GM20431 (cell line): ENCODE results near the gene SLC1A2.

Source experiments
- in situ Hi-C: fragments of 300-500 bp; cut with MseI, MboI; formaldehyde crosslinking; loops from one replicate; pipeline ENCODE4 v1.15.0; 2020; ENCODE audit warnings: low sequenced_read_pairs; ENCODE audit not compliant: unreplicated experiment

SLC1A2 gene

DNA sequence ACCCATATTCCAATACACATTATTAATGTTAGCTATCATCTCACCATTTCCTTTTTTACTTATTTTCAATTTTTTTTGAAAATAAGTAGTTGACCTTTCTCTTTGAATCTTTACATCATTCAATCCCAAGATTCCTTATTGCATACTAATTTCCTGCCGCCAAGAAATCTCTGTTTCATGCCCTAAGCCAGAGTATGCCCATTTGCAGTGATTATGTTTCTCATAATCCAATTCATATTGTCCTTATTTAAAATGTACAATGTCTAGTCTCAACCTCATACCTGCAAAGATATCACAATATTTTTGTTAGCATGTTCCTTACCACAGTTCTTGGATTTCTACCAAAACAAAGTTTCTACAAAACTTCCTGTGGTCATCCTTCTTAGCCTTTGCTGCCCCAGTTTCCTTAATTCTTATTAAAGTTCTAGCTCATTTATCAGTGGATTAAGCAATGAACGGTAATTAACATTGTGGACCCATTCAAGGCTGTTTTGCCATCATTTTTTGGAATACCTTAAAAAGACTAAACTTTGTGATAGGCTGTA lies 205.1 kb downstream of the SLC1A2 start:
- in situ Hi-C loops = no loop called here

DNA sequence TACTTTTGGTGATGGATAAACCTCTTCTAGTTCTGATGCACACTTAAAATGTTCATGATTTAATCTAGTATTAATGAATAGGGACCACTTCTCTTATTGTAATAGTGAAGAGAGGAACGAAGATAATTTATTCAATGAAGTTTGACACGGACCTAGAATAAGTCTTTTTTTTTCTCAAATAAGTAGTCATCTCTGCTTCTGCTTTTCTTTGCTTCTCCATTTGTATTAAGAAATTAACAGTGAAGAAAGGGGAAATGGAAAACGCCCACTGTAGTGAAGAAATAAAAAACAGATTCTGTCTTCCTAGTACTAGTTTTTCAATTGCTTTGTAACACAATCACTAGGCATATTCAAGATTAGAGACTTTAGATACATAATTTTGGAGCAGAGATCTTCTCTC lies 207.4 kb downstream of the SLC1A2 start:
- in situ Hi-C loops = no loop called here

DNA sequence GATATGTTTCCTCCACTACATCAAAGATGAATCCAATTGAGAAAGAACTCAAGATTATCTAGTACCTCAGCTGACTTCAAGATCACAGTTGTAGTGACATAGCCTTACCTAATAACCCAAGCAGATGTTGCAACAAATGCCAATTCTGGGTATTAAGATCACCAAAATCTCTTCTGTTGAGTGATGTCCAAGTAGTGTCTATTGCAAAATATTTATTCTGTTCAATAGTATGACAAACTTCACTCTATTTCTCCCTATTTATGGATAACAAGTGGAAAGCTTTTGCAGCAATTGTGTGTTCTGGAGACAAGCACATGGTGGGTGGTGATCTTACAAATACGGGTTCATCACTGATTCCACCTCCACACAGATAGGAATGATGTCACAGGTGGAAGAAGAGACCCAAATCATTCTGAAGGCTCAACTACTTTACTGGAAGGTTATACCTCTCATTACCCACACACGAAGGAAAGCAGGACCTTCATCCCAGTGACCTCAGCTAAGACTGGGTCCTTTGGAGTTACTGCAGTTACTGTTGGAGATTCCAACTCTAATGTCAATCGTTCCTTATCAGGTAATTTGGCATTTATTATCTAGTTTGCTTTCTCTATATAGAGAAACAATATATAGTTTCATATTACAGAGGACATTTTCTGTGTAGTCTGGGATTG lies 208.3 kb downstream of the SLC1A2 start:
- in situ Hi-C loops = no loop called here

DNA sequence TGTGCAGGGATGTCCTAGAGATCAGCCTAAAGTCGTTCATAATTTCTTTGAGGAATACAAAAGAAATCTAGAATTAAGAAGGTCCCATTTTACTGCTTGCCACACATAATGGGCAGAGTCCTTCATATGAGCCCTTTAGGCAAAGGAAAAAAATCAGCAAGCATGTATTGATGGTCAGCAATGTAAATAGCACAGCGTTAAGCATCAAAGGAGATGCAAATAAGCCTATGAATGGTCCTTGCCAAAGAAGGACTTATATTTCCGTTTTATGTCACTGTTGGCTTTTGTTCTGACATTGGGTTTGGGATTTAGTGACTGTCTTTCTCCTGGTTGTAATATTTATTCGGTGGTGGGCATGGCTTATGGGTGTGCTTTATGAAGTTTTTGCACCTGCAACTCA lies 210.6 kb downstream of the SLC1A2 start:
- in situ Hi-C loops = no loop called here

DNA sequence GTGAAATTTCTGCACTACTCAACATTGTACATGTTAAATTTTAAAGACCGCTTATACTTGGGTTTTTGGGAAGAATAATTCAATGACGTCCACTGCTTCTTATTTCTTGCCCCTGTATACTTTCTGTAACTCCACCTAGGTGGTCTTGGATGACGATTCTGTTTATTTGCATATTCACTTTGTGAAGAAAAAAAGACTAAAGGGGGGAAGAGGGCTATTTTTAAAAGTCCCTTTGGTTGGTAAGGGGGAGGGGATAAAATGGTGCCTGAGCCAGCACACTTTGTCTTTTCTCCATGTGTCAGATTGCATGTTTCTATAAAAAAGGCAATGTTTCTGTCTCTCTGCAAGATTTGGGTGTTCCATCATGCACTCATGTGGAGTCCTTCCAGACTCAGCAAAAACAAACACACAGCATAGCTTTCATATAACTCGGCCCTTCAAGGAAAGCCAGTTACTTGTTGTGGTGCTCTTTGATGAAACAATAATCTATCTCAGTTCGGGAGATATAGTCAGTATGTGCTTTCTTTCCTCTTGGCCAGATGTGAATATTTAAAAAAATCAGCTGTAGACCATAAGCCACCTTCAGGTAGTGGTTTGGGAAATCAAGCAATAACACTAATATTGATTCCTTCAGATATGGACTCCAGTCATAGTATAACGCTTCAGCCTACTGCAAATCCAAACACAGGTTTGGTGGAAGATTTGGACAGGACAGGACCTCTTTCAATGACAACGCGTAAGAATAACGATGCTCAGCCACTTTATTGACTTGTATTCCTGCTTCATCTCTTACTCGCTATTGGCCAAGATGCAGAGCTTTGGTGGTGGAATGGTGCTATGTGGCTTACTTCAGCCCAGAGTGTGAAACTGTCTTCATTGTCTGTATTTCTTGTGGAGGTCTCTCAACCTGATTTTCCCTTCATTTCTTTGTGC lies 211.6 kb downstream of the SLC1A2 start:
- in situ Hi-C loops = no loop called here

DNA sequence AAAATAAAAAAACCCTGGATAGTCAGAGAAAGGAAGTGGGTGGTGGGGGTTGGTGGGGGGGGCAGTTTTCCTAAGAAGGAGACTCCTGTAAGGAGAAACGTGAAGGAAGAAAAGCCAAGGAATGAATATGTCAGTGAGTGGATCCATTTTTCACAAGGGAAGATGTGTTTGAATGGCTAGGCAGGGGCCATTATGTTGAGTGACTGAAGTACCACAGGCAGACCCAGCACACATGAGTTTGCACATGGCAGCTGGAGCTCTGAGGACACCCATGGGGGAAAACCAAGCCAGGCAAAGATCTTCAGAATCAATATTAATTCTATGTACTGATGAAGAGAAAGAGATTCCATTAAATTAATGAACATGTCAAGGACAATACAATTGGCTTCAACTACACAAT lies 212.7 kb downstream of the SLC1A2 start:
- in situ Hi-C loops = no loop called here

DNA sequence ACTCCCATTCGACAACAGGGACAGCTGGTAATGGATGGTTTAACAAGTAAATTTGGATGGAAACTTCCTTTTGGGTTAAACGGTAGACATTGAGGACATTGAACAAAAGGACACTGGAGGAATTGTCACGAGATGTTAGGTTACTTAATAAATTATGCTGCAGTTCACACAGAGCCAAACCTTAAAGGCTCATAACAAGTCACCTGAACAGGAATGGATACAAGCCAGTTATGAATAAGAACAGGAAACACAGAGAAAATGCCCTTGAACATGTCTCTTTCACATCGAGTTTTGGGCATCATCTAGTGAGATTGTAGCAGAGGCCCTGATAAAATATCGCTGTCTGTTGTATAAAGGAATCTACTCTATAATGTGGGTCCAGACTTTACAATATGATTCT lies 214.7 kb downstream of the SLC1A2 start:
- in situ Hi-C loops = no loop called here
